HG02759 (cell line): Measurements from ENCODE around the gene SLC41A1.

ENCODE experiments used
- ATAC-seq: cut with Tn5 transposase; IDR thresholded peaks from one replicate; pipeline ENCODE4 v1.9.1; 2021; ENCODE audit warnings: mild to moderate bottlenecking, moderate library complexity; ENCODE audit not compliant: unreplicated experiment

Gene SLC41A1

DNA sequence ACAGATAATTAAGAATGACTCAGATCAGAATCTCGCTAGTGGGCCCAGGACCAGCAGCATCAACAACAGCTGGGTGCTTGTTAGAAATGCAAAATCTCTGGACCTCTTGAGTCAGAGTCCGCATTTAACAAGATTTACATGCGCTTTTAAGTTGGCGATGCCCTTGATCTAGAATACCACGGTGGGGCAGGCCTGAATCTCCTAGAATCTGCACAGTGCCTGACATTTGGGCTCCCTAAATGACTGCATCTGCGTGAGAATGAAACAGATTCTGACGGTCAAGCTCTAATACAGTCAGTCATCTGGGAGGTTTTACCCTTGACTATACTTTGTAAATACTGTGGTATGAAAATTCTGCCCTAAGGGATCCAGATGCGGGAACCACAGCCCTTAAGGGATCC is 20.5 kb downstream of the SLC41A1 start:
- ATAC-seq, result peak; percentile 66

DNA sequence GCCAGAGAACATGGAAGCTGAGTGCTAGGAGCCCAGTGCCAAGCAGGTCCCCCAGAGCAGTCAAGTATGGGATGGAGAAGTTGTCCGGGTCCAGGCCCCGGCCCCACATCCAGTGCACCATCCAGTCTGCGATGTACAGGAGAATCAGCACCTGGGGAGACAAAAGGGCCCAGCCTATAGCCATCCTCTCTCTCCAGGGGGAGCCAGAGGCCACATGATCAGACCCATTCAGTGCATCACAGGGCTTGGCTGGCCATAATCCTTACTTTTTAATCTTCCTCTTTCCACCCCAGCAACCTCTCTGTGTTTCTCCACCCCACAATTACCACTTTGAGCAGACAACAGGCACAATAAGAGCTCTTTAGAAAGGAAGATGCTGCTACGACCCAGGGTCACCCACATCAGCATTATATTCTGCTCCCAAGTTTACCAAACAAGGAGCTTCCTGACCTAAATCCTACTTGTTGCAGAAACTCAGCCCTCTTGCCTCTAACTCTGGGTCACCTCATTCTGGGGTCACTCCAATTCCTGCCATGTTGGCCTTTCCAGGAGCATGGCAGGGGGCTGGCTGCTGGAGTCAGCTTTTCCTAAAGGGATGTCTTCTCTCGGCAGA is 21.3 kb downstream of the SLC41A1 start:
- ATAC-seq, result peak; percentile 46

DNA sequence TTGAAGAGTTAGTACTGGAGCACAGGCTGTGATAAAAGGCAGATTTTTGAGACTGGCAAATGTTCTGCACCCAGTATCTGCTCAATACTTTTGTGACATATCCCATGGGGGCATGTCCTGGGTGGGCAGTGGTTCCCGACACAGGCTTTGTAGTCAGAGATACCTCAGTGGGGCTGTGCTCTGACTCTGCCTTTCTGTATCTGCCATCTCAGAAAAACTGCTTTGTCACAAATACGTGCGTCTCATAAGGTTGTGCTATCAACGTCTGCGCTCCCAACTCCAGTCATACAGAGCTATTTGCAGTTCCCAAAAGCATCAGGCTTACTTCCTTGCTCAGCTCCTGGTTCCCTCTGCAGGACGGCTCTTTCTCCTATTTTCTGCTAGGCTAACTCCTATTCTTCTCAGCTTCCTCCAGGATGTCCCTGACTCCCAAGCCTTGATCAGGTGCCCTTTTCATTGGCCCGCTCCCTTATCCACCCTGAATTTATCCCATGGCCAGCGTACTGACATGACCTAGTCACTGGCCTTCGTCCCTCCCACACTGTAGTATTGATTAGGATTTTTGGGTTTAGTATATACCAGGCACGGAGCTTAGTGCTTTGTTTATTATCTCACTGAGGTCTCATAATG is 25.6 kb downstream of the SLC41A1 start:
- no peak for ATAC-seq

DNA sequence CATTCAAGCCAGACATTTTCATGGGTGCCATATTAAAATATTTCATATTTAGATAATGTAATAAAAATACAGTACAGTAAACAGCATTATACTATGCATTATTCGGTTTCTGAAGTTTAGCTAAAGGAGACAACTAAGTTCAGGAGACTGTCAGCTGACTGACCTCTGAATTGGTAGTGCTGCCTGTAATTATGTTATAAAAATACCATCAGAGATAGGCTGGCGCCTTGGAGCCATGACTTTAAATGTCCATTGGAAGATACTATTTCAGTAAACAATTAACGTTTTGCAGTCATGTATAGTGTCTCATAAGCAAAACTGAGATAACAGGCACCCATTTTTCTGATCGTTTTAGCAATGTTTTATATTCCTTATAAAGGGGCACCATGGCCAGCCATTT is 26.4 kb downstream of the SLC41A1 start:
- no peak for ATAC-seq

DNA sequence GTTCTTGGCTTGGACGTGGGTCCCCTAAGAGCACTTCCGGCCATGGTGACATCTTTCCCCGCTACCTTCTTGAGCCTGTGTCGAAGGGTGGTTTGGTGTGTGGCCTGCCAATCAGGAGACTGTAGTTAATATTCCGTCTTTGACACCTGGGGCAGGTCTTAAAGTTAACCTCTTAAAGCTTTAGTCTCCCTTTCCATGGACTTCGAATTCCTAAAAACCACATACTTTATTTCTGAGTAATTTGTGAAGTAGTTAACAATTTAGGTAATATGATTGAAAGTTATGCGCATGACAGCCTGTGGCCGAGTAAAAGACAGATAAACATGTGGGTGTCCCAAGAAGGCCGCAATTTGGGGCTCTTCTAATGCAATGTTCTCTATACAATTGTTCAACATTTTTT is 27.6 kb downstream of the SLC41A1 start:
- ATAC-seq, result no peak

DNA sequence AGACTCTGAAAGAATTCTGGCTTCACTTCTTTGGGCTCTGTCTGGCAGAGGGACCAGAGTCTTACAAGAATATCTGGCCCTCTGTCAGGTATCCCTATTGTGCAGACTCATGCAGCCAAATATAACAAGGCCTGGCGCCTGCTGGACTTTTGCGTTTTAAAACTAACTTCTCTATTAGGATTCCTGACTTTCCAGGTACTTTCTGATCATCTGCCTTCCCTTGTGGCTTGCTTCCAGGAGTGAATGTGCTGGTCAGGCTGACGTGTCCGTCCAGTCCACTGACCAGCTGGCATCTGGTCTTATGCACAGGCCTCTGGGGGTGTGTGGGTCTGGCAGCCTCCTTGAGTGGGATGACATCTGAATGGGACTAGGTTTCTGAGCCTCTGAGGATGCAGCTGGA is 29.1 kb downstream of the SLC41A1 start:
- no peak for ATAC-seq

DNA sequence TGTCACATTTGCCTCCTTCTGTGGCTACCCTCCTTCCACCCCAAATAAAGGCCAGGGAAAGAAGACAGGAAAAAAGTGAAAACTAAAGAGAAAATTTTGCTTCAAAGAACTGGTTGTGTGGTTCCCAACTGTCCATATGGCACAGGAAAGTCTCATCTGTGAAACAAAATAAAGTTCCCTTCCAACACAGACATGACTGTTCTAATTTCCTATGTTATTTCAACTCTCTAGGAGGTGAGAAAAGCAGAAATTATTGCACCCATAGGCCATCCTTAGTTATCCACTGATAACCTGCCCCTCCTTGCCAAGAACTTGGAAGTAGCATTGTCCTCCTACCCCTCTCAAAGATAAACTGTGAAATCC is 29.6 kb downstream of the SLC41A1 start:
- ATAC-seq, result no peak

DNA sequence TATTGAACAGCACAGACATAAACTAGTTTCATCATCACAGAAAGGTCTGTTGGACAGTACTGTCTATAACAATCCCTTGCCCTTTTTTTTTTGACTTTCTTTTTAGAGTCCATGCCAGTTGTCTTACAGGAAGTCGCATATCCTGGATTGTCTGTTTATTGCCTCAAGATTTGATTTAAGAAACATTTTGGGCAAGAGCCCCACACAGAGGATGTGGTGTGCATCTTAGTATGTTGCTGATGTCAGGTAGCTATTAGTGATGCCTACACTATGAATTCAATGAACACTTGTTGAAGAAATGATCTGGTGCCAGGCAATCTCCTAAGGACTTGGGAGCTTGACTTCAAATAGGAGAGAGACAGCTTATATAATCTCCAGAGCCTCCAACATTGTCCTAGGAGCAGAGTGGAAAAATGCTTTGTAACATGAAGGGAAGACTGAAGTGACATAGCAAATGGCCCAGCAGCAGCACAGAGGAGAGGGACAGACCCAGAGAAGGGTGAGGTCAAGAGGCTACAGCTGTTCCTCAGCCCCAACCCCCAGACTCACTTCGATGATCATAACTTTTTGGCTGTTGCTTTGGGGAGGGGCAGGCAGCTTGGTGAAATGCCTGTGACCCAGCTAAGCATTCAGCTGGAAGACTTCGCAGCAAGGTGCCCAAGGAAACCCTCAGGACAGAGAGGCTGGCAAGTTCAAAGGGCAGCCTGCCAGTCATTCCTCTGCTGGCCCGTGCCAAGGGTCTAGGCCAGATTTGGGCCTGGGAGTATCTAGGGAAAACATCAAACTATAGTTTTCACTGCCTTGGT is 30.2 kb downstream of the SLC41A1 start:
- no peak for ATAC-seq

DNA sequence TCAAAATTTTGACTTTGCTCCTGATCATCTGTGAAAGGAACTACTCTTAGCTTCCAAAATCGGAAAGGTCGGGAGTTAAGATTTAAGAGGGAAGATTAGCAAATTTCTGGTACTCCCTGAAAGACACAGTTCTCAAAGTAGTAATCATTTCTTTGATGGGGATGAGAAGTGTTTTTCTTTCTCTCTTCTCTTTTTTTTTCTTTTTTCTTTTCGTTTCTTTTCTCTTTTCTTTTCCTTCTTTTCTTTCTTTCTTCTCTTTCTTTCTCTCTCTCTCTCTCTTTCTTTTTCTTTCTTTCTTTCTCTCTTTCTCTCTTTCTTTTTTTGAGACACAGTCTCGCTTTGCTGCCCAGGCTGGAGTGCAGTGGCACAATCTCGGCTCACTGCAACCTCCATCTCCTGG is 32.7 kb downstream of the SLC41A1 start:
- no peak for ATAC-seq

DNA sequence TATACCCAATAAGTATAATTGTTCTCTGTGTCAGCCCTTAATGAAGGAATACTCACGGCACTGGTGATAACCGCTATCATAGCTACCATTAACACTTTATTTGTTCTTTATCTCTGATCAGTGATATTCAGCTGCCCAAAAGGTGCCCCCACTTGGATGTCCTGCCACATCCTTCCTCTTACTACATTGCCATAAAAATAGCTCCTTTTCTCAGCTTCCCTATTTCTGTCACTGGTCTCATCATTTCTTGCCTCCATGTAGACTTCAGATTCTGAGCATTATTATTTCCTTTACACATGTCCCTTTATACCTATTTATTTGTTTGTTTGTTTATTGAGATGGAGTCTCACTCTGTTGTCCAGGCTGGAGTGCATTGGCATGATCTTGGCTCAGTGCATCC is 35.0 kb downstream of the SLC41A1 start:
- ATAC-seq, result no peak

DNA sequence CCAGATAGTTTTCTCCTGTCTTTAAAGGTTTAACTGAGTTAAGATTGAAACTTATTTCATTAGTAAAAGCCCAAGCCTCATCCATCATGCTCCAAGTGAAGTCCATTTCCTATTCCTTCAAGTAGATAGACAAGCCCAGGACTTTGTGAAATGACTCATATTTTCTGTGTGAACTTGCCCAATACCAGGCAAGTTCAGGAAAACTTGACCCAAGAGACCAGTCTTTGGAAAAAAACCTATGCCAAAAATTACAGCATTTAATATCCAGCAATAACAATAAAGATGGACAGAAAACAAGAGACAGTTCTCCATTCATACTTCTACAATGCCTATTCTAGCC is 37.3 kb downstream of the SLC41A1 start:
- no peak for ATAC-seq

DNA sequence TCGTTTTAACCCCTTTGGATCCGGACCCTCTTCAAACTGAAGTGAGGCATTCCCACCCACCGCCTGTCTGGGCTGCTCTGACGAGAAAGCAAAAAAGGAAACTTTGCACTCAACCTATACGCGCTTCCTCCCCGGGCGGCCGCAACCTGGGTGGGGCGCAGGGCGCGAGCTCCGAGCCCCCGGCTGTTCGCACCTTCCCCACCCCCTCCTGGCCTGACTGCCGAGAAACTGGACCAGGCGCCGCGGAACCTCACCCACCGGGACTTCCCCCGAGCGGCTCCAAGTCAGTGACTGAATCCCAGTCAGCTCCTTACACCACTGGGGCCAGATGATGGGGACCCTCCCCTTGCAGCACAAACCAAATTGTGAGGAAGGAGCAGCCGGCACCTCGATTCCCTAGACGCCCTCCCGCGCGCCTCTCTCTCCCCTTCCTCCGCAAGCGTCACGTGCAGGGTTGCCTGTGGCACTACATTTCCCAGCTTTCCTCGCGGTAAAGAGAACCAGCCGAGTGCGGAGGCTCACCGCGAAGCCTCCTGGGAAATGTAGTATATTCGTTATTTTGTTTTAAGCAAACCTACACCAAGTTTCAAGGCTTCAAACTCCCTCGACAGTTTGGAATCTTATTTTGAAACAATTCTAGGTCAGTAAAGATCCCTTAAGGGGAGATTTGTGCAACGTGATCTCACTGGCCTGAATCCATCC is 37.8 kb downstream of the SLC41A1 start, which contains the start of gene RAB29:
Gene RAB29, minus strand, starts transcription at position 468 of the 702 bp plus-strand sequence. CDS start 526 bp downstream, outside the sequence.
- ATAC-seq, result peak; percentile 89

DNA sequence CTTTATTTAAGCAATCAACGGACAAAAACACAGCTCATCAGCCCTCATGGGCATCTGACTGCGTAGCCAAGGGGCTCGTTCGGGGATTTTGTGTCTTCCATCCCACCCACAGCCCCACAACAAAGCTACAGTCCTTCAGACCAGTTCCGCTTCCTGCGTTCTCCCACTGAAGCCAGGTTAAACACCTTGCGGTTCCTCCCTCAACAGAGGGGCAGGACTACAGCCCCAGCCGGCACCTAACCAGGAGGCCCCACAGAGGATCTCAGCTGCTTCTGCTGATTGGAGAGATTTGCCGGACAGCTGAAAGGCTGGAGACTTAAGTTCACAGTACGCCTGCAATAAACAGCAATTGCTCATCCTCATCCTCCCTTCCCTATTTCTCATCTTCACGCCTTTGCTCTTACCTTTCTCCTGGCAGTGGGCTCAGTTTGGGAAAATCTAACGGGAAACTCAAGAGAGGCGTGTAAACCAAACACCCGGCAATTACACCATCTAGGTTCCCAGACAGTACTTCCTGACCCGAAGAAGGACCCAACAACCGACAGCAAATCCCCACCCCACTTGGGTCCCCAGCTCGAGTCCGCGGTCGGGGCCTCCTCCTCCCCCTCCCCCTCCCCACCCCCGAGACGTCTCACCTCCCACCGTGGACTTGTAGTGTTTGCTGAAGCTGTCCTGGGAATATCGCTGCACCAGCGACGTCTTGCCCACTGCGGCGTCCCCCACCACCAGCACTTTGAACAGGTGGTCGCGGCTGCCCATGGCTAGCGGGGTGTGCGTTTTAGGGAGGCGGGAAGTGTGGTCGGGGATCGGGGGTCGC is 38.6 kb downstream of the SLC41A1 start:
- ATAC-seq, result peak; percentile 39

DNA sequence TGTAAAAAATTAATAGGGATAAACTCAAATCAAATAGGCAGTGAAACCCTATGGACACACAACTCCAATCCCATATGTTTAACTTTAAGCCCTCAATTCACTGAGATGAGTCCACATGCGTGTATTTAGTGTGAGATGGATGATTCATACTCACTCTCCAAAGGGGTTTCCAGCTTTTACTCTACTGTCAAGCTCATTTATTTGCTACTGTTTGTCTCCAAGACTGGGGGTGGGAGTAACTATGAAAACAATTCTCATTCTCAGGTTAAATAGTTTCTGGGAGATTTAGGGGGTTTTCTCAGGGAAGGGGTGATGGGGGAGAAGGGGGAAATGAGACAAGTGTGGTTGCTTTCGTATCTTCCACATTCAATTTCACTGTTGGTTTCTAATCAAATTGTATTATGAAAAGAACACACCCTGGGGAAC is 40.4 kb downstream of the SLC41A1 start:
- peak; percentile 27 for ATAC-seq

DNA sequence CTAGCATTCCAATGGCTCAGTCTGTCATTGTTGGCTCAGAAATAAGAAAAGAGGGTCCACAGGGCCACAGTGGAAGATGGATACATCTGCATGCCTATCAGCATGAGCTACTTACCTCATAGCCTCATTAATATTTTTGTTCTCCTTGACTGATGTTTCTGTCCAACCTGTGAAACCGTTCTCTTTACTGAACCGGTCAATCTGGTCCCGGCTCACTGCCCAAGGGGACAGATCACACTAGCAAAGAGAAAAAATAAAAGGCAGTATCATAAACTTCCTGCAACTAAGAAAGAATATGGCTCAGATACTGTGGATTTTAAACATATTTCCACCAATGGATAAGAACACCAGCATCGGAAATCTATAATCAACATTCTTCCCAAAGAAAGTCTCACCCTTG is 42.4 kb downstream of the SLC41A1 start:
- no peak for ATAC-seq

DNA sequence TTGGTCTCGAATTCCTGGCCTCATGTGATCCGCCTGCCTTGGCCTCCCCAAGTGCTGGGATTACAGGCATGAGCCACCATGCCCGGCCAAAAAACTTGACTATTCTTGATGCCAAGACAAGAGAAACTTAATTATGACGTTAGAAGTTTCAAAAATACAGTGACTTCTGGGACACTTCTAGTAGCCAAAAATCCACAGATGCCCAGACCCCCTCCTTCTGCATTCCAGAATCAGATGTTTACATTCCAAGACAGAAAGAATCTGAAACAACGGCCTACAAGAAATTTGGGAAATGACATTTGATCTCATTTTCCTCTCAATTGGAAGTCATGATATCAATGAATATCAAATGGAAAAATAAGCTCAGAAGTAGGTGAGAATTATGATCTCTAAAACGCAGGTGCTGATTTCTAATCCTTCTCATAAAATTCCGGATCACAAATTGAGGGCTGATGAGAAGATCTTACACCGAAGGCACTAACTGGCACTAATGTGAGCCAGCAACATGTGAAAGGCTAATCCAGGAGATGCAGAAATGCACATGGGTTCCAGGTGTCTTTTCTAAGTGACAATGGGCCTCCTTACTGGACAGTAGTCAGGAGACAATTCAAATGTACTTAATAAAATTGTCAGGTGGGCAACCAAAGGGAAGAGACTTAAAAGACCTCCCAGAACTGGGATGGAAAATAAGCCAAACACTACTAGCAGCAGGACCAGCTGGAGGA is 43.2 kb downstream of the SLC41A1 start:
- ATAC-seq, result no peak

DNA sequence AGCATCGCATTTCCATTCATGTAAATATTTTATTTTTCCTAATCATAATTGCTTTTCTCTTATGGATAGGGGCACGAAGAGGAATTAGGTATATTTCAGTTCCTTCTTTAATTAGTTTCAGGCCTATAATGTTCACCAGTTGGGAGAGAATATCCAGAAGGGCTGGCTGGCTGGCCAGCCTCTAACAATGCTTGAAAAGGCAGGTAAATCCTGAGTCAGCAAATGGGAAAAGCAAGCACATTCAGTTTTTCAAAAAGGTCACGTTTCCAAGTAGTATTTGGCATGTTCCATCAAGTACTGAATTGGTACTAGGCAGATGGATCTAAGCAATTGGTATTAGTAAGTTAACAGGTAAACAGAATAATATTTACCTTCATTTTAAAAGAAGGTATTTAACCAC is 45.8 kb downstream of the SLC41A1 start:
- ATAC-seq, result no peak

DNA sequence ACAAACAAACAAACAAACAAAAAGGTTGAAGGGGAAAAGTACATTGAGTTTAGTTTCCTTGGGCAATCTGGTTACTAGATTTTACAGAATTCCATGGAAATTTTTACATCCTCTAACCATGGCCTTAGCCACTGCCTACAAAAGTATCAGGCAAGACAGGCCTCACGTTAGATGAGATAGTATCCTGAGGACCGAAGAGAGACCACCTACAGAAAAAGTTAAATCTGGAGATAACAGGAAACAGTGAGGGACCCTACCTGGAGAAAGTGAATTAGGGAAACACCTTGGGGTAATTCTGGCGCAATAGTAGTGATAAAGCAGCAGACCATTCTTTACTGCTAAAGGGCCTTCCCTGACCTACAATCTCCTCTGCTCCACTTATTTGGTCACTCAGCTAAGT is 46.4 kb downstream of the SLC41A1 start:
- ATAC-seq, result no peak

DNA sequence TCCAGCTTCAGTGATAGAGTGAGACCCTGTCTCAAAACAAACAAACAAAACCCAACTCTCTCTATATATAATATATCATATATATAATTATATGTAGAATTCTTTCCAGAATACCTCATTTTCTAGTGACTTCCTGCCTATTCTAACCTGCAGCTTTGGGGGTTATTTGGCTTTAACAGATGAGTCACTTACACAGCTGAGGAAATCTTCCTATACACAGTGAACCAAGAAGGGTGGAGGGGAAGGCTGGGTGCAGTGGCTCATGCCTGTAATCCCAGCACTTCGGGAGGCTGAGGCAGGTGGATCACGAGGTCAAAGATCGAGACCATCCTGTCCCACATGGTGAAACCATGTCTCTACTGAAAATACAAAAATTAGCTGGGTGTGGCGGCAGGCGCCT is 47.0 kb downstream of the SLC41A1 start:
- ATAC-seq, result no peak

DNA sequence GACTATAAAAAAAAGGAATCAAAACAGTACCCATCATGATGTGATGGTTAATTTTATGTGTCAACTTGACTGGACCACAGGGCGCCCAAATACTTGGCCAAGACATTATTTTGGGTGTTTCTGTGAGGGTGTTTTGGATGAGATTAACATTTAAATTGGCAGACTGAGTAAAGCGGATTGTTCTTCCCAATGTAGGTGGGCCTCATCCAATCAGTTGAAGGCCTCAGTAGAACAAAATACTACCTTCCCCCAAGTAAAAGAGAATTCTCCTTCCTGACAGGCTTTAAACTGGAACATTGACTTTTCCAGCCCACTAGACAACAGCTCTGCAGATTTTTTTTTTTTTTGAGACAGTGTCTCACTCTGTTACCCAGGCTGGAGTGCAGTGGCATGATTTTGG is 48.4 kb downstream of the SLC41A1 start:
- no peak for ATAC-seq
